Choroid plexus epithelial cell (primary cell): ENCODE results near the gene PBX1.
A peak's percentile ranks its signal among the peaks of the same experiment; 100 is the strongest.

ENCODE experiments used
- DNase-seq: peaks from one replicate; pipeline ENCODE4 v3.0.0-alpha.2; 2010; ENCODE audit warnings: low read depth
- H3K4me3 ChIP-seq: 2 replicates; pipeline ENCODE4 v1.5.1; 2011; ENCODE audit warnings: low read depth, mild to moderate bottlenecking, control low read depth, low read length, moderate library complexity
- TF ChIP-seq, protein P1 (sequence below): conservative IDR thresholded peaks from 2 replicates; pipeline ENCODE4 v1.5.1; 2011; ENCODE audit warnings: low read depth, mild to moderate bottlenecking, control low read depth, inconsistent platforms, low read length, moderate library complexity

Gene PBX1

GRCh38 chr1:164794356-164794755 is 235.4 kb downstream of the PBX1 start:
- peak; percentile 97 for DNase-seq
- no peak overlapping the region for H3K4me3 ChIP-seq
- TF ChIP-seq, protein P1, sequence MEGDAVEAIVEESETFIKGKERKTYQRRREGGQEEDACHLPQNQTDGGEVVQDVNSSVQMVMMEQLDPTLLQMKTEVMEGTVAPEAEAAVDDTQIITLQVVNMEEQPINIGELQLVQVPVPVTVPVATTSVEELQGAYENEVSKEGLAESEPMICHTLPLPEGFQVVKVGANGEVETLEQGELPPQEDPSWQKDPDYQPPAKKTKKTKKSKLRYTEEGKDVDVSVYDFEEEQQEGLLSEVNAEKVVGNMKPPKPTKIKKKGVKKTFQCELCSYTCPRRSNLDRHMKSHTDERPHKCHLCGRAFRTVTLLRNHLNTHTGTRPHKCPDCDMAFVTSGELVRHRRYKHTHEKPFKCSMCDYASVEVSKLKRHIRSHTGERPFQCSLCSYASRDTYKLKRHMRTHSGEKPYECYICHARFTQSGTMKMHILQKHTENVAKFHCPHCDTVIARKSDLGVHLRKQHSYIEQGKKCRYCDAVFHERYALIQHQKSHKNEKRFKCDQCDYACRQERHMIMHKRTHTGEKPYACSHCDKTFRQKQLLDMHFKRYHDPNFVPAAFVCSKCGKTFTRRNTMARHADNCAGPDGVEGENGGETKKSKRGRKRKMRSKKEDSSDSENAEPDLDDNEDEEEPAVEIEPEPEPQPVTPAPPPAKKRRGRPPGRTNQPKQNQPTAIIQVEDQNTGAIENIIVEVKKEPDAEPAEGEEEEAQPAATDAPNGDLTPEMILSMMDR = no peak

- no peak overlapping the region for H3K4me3 ChIP-seq
- DNase-seq = no peak
- TF ChIP-seq, protein P1 = no peak
Measured at GRCh38 chr1:164796916-164797315, 237.9 kb downstream of the PBX1 start.

DNA sequence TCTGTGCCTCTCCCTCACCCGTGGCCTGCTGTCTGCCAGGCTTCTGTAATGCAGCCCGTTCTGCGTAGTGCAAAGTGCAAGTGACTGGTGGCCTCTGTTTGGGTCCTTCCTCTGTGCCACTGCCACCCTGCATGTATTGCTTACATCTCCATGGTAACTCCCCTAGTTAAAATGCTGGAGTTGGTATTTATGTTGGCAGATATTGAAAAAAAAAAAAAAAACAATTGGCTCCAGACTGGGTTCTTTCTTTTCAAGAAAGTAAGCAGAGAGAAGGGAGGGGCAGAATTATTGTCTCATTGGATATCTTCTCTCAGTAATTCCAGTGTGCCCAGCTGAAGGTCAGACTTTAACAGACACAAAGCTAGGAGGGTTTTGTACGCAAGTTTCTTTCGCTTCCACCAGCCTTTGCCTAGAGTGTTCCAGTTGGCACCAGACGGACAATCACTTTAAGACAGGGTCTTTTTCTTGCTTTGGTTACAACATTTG is 242.3 kb downstream of the PBX1 start:
- no peak overlapping the region for H3K4me3 ChIP-seq
- TF ChIP-seq, protein P1 = no peak
- no peak for DNase-seq

- TF ChIP-seq, protein P1 = no peak
- no peak overlapping the region for H3K4me3 ChIP-seq
- DNase-seq = no peak
Measured at GRCh38 chr1:164801791-164802502, 243.0 kb downstream of the PBX1 start.

GRCh38 chr1:164802529-164803282 is 243.7 kb downstream of the PBX1 start:
- H3K4me3 ChIP-seq = no peak overlapping the region
- TF ChIP-seq, protein P1 = no peak
- no peak for DNase-seq

- no peak overlapping the region for H3K4me3 ChIP-seq
- DNase-seq = peak; percentile 93
- TF ChIP-seq, protein P1 = no peak
Measured at GRCh38 chr1:164803366-164803765, 244.4 kb downstream of the PBX1 start.

DNA sequence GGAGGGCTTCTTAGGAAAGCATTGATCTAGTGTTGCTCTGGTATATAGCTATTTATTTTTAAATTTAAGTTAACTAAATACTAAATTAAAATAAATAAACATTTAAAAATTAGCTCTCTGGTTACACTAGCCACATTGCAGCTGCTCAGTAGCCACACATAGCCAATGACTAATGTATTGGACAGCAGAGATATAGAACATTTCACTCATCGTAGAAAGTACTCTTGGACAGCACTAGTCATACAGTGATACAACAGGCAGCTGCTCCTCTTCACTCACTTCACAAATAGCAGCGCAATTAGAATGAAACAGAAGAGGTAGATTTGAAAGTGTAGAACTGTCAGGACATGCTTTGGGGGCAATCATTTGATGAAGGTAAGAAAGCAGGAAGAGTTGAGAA is 245.4 kb downstream of the PBX1 start:
- H3K4me3 ChIP-seq = no peak overlapping the region
- DNase-seq = peak; percentile 67
- TF ChIP-seq, protein P1 = no peak
